HTR-8/SVneo (cell line): ENCODE data around the gene TENM3.
"Not testable (repeated sequence)": the region's sequence is repeated elsewhere in the genome, so short reads cannot be mapped to it uniquely, and the experiment has no call there.

Experiments used
- DNase-seq: peaks from one replicate; pipeline ENCODE4 v3.0.0; 2011; ENCODE audit warnings: low spot score, mixed read lengths; ENCODE audit not compliant: insufficient read length
- FAIRE-seq: peaks from 2 replicates; lab custom pipeline; 2011; peaks lifted over from hg19 to GRCh38; lab: Jason Lieb, UNC

TENM3 gene

DNA sequence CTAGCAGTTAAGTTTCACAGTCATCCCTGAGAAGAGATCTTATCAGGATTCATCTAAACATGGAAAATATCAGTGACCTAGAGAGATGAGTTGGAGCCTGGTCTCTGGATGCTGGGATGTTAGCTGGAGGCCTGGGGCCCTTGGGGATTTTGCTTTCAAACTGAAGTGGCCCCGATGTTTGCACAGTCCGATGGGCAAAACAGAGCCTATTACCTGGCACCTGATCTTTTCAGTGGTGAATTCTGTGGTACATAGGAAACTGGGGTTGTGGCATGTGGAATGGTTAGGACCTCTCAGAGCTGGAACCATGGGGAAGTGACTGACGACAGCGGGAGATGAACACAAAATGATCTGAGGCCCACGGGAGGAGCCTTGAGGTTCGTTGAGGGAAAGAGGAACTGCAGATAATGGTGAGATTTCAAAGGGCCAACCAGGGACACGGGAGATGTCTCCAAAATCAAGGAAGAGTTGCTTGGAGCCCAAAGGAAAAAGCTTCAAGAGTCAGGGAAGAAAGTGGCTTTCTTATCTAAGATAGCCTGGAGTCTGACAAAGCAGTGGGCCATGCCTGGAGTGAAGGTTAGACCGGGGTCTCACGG, 17.8 kb upstream of the TENM3 start:
- no peak for DNase-seq
- FAIRE-seq, result no peak

DNA sequence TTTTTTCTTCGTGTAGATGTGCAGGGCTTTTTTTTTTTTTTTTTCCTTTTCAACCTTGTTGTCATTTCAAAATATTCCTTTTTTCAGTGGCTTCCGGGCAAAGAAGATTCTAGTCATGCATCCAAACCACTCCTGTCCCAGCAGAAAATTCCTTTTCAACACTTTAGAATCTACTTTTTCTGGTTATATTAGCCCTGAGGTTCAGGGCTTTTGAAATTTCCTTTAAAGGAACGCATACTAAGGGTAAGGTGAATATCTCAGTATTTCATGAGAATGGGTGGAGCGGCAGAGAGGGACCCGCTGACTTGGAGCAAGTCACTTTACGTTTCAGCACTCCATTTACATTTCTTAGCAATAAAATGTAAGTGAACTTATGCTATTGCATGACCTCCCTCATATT, 15.6 kb upstream of the TENM3 start:
- FAIRE-seq (no peak), DNase-seq (no peak)

DNA sequence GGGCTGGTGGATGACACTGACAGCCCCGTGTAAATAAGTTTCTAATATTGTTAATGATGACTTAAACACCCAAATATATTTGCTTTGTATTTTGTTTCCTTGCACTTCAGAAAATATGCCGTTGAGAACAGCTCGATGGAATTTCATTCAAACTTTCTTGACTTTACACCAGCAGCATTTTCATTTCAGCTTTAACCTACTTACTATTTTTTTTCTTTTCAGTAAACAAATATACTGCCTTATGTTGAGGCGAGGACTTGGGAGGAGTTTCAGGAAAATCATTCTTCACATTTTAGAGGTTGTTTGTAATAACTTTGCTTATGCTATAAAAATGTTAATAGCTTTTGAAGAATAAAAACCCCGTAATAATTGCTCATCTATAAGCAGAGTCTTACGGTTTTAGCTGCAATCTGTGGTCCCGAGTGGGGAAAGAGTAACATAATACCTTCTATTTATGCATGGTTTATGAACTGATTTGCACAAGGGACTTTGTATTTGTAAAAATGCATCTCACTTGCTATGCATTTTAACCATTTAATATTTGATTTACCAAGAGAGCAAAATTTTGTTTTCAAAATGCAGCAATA, 14.1 kb upstream of the TENM3 start:
- DNase-seq (no peak), FAIRE-seq (no peak)

DNA sequence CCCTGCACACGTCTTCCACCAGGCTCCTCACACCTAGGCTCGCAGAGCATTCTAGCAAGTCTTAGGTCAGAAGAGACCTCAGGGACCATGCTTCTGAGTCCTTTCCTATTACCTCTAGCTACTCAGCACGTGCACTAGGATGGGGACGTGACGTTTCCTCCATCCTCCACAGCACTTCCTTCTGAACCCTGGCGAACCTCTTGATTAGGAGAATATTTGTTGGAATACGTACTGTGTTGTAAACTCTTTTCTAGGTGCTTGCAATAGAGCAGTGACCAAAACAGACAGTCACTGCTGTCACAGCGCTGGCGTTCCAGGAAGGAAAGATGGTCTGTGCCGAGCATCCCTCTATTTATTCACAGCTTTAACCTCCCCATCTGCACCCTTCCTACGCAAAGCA, 12.9 kb upstream of the TENM3 start:
- no peak for DNase-seq
- no peak for FAIRE-seq

DNA sequence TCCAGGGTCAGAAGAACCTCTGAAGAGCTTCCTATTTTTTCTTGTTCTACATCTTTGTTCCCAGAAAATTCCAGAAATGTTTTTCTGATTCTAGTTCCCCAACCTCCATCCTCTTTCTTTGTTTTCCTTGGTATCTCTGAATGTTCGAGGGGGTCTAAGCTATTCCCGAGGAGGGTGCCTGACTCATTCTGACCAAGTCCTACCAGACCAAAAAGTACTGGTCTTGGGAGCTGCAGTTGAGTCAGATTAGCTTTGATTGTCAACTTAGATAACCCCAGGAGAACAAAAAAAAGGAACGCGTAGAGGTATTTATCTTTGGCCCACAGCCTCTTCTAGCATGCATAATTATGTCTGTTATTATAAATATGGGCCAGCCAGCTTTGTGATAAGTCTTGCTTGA, 12.1 kb upstream of the TENM3 start:
- FAIRE-seq, result no peak
- DNase-seq, result no peak

DNA sequence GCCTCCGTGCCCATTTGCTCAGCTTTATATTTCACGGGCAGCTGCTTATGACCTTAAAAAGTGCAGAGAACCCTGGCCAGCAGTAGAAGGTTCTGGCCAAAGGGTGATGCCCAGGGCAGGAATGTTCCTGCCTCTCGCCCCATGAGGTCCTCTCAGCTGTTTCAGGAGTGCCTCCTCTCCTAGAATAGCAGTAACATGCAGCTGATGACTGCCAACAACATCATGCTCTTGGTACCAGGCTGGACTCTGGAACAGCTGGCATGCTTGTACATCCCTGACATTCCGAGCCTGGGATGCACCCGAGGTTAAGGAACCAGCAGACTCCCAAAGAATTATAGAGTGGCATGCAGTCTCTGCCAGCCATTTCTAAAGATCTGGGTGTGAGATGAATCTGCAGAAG, 11.7 kb upstream of the TENM3 start:
- peak; percentile 23 for FAIRE-seq
- DNase-seq, result no peak

DNA sequence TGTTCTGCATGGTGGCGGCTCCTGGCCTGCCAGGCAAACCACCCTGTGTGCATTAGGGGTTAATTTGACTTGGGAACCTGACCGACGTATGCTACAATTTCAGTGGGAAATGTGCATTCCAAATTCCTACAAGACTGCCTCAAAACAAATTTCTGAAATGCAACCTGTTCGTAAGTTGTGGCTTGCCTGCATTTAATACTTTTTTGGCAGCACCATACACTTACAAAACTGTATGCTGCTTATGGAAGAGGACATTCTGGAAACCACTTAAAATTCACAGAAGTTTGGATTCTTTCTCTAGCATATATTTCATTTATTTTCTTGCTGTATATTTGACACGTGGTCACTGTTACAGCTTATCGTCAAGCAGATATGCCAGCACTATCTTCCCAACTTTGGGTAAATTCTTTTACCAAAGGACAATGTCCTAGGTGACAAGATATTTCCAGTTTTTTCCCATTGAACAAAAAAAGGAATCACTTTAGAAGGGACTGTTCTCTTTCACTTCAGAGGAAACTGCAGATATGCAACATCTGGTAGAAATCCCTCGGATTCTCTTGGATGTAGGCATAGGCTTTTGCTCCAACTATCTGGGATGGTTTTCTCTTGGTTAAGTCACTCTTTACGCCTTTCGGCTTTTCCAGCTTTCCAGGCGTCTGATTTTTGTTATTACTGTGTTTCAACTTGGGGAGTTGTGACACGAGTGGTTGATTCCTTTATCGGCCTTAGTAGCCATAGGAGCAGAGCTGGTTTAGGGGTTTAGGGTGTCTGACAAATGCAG, 9.7 kb upstream of the TENM3 start:
- no peak for FAIRE-seq

DNA sequence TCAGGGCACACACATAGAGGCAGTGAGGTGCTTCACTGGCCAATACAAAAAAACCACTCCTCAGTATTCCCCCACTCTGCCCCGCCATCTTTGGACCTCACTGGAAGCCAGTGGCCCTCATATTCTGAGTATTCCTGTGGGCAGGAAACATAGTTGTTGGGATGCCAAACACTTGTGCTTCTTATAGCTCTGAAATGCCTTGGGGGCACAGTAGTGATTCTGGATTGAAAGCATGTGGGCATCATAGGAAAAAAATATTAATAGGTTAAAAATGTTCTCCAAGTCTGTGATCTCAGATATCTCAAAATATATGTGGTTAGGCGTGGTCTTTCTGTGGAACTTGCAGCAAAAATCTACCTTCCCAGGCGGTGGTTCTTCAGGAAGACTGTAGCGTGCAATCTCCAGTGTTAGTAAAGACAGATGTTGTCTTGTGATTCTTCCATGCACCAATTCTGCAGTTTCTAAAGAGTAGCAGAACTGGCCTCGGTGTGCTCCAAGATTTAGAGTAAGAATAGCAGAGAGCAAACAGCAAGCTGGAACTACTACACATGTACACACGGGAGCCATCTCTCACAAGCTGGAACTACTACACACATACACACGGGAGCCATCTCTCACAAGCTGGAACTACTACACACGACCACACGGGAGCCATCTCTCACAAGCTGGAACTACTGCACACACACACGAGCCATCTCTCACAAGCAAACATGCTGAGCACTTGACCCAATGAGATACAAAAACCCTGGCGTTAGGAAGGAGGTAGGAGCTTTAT, 8.0 kb upstream of the TENM3 start:
- DNase-seq (no peak), FAIRE-seq (peak; percentile 79)

More for the DNA sequence above, 9.7 kb upstream of the TENM3 start:
- DNase-seq, result no peak

DNA sequence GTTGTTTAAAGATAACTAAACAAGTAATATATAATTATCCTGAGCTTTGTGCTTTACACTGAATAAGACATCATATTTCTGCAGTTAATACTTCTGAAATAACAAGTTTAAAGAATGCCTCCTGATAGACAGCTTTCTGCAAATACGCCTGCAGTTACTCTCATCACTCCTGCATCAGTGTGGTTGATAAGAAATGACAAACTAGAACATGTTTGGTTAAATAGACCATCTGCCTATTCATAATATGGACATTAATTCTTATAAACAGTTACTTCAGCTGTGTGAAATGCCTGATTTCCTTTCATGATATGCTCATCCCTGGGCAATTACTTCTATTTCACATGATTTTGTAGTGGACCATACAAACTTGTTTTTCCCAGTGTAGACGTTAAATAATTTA, 7.0 kb upstream of the TENM3 start:
- no peak for FAIRE-seq
- no peak for DNase-seq

DNA sequence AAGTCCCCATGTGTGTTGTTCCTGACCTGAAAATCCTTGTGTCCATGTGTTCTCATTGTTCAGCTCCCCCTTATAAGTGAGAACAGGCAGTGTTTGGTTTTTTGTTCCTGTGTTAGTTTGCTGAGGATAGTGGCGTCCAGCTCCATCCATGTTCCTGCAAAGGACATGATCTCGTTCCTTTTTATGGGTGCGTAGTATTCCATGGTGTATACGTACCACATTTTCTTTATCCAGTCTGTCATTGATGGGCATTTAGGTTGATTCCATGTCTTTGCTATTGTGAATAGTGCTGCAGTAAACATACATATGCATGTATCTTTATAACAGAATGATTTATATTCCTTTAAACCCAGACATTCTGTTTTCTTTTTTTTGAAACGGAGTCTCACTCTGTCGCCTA, 6.2 kb upstream of the TENM3 start:
- DNase-seq, FAIRE-seq: not testable (repeated sequence)

DNA sequence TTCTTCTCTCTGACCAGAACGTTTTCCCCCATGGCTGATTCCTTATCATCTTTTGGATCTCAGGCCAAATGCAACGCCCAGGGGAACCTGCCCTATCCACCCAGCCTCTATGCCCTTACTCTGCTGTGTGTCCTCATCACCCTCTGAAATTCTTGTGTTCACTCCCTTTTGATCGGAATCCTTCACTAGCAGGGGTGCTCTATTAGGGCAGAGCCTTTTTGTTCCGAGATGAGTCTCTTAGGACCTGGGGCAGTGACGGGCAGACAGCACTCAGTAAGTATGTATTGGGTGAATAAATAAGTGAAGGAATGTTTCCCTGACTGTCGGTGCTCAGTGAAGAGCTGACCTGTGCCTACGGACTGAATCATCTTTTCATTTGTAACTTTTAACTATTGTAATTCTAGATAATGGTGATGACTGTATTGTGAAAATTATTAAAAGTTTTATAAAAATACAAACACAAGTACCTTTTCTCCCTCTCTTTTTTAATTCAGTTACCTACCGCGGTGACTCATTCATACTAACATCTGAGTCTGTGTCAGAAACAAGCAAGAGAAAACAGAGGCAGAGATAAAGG, 4.8 kb upstream of the TENM3 start:
- no peak for FAIRE-seq
- peak; percentile 32 for DNase-seq

DNA sequence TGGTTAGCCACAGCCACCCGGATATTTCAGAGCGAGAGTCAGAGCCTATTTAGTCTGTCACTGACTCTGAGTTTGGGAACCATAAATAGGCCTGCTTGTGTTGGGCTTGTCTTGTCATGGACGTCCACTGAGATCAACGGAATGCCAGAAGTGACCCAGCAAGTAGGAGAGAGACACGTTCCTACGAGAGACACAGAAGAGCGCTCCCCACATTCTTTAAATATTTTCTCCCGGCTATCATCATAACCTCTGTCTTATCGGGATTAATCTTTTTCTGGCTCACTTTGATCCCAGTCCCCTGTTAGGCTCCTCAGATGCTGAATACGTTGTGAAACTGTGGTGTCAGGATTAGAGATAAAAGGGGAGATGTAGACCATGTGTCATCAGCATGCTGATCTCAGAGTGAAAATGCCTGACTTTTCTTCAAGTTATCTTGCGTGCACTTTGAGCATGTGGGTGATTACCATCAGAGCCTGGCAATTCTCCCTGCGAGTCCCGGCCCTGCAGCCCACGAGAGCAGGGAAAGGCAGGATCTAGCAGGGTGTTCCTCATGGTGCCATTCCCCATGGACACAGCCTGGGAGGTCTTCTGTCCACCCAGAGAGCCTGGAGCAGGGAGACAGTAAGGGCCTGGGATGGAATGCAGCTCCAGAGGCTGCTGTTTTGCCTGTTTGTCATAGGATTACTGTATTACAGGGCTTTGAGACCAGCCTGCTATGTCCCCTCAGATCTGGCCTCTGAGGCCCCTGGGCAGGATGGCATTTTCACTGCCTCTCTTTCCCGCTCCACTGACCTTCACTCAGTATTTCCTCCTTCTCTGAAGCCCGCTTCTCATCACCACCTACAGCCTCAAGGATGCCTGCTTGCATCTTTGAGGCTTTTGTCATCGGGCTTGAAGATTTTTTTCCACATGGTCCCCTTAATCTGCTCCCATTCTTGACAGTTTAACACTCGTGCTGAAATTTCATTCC, 2.8 kb upstream of the TENM3 start:
- FAIRE-seq (peak; percentile 88), DNase-seq (peak; percentile 62)

DNA sequence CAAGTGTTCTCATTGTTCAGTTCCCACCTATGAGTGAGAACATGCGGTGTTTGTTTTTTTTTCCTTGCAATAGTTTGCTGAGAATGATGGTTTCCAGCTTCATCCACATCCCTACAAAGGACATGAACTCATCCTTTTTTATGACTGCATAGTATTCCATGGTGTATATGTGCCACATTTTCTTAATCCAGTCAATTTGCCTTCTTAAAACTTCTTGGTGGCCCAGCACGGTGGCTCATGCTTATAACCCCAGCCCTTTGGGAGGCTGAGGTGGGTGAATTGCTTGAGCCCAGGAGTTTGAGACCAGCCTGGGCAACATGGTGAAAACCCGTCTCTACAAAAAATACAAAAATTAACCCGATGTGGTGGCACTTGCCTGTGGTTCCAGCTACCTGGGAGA, 942 bp upstream of the TENM3 start:
- DNase-seq, FAIRE-seq: not testable (repeated sequence)

DNA sequence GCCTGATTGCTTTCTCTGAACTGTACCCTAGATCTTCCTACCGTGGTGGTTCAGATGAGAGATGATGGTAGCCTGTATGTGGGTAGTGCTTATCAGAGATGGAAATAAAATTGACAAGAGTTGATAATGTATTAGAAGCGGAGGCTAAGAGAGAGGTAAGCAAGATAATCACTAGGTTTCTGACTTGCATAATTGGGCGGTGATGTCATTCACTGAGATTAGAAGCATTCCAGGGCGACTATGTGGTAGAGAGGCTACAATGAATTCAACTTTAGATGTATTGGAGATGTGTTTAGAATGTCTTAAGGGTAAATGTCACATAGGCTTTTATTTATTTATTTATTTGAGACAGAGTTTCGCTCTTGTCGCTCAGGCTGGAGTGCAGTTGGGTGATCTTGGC, 415 bp upstream of the TENM3 start:
- FAIRE-seq (no peak), DNase-seq (peak; percentile 59)

DNA sequence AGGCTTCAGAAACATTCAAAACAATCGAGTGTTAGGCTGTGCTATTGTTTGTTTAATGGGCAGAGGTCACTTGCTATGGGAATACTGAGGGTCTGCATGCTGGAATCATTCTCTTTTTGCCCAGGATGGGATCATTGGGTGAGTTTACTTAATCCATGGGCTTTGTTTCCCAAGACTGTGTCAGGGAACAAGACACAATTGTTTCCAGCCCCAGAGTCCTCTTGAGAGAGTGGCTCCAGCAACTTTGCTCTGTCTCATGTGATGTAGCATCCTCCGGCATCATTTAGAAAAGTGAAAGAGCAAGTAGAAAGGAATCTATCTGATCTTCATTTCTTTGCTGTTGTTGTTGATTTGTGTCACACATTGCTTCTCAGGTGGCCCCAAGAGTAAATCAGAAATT, 1.8 kb downstream of the TENM3 start:
- no peak for DNase-seq
- FAIRE-seq, result no peak

DNA sequence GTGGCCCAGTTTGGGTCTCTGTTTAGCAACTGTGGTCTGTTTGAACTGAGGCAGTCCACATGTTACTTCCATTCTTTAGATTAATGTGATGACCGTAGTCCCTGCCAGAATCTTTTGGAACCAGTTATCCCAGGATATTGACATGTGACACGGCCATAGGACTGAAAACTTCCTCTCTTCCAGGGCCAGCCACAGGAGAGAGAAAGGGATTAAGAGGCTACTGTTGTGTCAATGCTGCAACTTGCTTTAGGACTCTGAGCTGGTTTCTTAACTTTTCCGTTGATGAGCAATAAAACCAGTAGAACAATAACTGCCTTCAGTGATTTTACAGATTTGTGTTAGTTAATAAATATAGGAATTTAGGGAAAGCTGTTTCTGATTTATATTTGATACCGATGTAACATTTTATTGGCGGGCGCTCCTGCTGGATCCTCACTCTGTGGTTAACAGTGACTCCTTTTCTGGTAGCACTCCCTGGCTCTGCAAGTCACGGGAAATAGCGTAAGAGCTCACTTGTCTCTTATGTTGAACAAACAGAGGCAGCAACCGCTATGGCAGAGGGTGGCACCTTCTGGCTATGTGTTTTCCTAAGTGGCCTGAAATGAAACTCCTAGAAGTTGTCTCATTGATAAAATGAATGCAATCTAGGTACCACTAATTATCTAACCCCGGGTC, 2.5 kb downstream of the TENM3 start:
- no peak for FAIRE-seq
- no peak for DNase-seq

DNA sequence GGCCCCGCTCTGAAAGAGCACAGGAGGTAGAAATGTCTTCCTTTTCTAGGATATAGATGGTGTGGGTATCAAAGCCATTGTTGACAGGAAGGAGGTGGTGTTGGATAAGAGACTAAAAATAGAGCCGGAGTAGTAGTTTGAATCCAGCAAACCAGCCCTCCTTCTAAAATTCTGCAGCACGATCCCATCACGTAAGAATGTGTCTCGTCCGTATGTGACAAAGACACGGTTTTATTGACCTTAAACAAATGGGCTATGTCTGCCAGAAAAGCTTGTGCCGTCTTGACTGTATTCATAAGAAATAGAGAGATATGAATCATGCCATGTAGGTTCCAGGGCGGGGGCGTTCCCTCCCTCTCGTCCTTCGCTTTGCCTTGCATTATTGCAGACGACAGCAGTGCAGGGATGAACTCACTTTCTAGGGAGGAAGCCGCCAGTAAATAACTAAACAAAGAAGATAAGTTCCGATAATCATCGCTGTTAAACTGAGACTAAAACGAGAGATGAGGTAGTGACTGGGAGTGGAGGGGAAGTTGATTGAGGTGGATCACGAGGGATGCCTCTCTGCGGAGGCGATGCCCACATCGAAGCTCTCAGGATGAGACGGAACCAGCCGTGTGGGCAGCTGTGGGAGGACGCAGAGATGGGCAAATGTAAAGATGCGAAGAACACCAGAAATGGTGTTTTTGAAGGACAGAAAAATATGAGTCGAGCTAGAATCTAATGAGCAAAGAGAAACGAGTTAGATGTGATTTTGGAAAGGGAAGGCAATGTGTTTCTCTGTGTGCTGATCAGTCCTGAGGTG, 3.4 kb downstream of the TENM3 start:
- FAIRE-seq, result no peak
- no peak for DNase-seq

DNA sequence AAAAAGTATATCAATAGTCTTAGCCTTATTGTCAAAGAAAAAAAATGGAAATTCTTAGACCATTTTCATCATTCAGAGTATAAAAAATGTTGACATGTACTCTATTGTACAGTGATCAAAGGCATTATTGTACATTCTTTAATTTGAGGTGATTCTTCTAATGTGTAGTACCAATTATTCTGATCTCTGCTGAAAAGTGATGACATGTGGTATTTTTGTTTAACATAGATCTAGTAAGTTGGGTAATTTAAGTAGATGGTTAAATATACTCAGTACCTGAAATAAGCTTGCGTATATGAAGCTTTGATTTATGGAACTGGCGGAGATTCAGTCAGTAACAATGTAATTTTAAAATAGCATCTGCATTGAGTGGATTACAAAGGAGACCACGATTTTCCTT, 5.1 kb downstream of the TENM3 start:
- DNase-seq (no peak), FAIRE-seq (no peak)
